Activated naive CD8-positive, alpha-beta T cell (primary cell): ENCODE data around the gene CFD.
"Not testable (repeated sequence)": the region's sequence is repeated elsewhere in the genome, so short reads cannot be mapped to it uniquely, and the experiment has no call there.

ENCODE experiments used
- H3K27ac Mint-ChIP-seq: one replicate; pipeline ENCODE4 v1.8.0; 2021; ENCODE audit warnings: mixed read lengths
- H3K27me3 Mint-ChIP-seq: one replicate; pipeline ENCODE4 v1.8.0; 2021; ENCODE audit warnings: mixed read lengths
- H3K36me3 Mint-ChIP-seq: one replicate; pipeline ENCODE4 v1.8.0; 2021; ENCODE audit warnings: mixed read lengths
- H3K4me1 Mint-ChIP-seq: one replicate; pipeline ENCODE4 v1.8.0; 2021; ENCODE audit warnings: low read depth, mixed read lengths
- H3K4me3 Mint-ChIP-seq: one replicate; pipeline ENCODE4 v1.8.0; 2021; ENCODE audit warnings: mild to moderate bottlenecking, mixed read lengths
- H3K9me3 Mint-ChIP-seq: one replicate; pipeline ENCODE4 v1.8.0; 2021; ENCODE audit warnings: low read depth, mixed read lengths

Gene CFD

DNA sequence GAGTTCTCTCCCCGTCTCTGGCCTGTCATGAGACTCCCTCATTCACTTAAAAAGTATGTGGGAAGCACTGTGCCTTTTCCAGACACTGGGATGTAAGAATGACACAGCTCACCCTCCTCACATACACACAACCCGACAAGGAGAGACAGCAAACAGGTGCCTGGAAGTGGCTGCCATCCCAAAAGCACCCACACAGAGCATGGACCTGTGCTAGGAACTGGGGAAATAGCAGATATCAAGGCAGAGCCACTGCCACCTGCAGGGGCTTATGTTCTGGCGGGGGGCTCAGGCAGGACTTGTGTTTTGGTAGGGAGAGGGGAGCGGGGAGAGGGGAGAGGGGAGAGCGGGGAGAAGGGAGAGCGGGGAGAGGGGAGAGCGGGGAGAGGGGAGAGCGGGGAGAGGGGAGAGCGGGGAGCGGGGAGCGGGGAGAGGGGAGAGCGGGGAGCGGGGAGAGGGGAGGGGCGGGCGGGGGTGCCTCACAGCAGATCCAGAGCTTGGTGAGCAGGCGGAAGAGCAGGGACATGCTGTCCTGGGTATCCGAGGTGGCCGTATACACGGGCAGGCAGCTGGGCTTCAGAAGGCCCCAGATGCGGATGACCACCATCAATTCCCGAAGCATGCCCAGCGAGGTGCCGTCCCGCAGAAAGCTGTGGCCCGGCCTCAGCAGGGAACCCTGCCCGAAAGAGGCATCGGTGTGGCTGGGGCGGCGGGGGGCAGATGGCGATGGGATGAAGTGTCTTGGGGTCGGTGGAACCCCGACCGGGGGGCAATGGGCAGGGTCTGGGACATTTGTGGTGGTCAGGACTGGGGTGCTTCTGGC is 12.2 kb downstream of the CFD start:
- Mint-ChIP-seq H3K36me3 (peaks cover 2% of the 10 kb centered on the region), H3K4me3 (peak overlapping the region; percentile 70), H3K27me3 (no peaks in the 10 kb centered on the region), H3K27ac (peak overlapping the region; percentile 41), H3K4me1 (peaks cover 15% of the 10 kb centered on the region), H3K9me3 (no peaks in the 10 kb centered on the region)

DNA sequence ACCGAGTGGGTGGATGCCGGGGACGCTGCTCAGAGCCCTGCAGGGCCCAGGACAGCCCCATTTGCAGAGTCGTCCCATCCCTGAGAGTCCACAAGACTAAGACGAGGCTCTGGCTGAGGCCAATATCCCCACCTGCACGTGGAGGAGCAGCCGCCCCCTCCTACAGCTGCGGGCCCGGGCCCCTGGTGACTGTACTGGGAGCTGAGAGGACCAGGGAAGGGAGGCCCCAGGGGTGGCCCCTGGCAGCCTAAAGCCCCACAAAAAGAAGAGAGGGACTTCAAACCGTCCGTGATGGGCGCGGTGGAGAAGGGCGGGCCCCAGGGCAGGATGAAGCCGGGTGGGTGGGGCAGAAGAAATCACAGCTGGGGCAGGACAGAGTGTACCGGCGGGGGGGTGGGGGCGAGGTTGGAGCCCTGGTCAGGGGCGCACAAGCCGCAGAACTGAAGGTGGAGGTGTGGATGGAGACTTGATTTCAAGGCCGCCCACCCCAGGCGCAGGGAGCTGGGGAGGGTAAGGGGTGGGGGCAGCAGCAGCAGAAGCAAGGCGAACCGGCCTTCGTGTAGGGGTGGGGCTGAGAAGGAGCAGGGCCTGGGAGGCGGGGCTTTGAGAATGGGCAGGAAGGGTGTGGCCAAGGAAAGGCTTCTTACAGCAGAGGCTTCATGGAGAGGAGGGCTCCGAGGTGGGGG is 12.9 kb downstream of the CFD start:
- Mint-ChIP-seq H3K4me3 (peak overlapping the region; percentile 70), H3K27ac (peak overlapping the region; percentile 54), H3K27me3 (no peaks in the 10 kb centered on the region), H3K4me1 (peaks cover 15% of the 10 kb centered on the region), H3K9me3 (no peaks in the 10 kb centered on the region), H3K36me3 (peaks cover 2% of the 10 kb centered on the region)

DNA sequence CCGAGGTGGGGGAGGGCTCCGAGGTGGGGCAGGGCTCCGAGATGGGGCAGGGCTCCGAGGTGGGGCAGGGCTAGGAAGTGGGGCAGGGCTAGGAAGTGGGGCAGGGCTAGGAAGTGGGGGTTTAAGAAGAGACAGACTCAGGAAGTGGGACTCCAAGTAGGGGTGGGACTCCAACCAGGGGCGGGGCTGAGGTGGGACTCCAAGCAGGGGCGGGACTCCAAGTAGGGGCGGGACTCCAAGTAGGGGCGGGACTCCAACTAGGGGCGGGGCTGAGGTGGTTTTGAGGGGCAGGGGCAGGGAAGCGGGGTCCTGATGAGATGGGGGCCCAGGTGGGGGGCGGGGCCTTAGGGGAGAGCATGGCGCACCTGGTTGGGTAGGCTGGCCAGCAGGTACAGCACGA is 13.6 kb downstream of the CFD start:
- Mint-ChIP-seq H3K9me3 (no peaks in the 10 kb centered on the region), H3K4me3 (no peak overlapping the region), H3K27ac (no peak overlapping the region)

DNA sequence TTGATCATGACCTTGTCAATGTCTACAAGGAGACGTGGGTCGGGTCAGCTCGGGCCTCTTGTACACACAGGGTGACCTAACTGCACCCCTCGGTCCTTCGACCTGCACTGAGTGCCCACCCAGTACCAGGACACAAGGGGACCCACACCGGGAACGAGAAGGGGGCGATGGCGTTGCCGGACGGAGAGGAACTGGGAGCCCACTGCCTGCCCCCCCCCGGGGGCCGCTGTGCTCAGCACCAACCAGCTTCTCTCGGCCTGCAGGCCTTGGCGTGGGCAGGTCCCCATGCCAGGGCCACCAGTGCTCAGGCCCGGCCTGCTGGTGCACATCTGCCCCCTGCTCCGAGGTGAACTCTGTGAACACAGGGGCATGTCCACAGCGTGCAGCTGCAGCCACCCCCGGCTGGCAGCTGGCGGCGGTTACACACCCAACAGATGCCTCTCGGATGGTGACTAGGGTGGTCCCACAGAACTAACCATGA is 14.1 kb downstream of the CFD start:
- no peaks in the 10 kb centered on the region for H3K27me3 Mint-ChIP-seq
- no peaks in the 10 kb centered on the region for H3K9me3 Mint-ChIP-seq
- no peak overlapping the region for H3K4me3 Mint-ChIP-seq
- peaks cover 2% of the 10 kb centered on the region for H3K36me3 Mint-ChIP-seq
- peaks cover 15% of the 10 kb centered on the region for H3K4me1 Mint-ChIP-seq
- H3K27ac Mint-ChIP-seq: no peak overlapping the region

More for the DNA sequence above, 13.6 kb downstream of the CFD start:
- Mint-ChIP-seq H3K36me3 (peaks cover 2% of the 10 kb centered on the region), H3K4me1 (peaks cover 15% of the 10 kb centered on the region), H3K27me3 (no peaks in the 10 kb centered on the region)

DNA sequence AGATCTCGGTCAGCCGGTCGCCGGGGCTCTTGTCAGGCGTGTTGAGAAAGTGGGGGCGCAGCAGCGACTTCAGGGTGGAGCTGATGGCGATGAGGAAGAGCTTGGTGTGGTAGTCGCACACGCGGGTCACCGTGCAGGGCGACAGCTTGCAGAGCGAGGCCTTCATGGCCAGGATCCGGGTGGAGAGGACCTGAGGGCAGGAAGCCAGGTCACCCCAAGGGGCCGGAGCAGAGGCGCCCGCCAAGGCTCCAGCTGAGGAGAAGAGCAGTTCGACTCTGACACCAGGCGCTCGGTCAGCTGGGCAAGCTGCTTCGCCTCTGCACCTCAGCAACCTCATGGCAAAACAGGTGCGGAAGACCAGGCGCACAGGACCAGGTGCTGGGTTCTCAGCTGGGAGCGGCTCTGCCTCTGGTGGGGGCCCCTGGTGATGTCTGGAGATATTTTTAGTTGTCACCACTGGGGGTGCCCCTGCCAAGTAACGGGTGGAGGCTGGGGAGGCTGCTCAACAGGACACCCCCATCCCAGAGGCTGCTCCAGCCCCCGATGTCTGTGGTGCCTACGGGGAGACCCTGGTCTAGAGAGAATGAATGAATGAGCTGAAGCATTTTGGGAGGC is 15.9 kb downstream of the CFD start:
- no peak overlapping the region for H3K4me3 Mint-ChIP-seq
- no peak overlapping the region for H3K27ac Mint-ChIP-seq

DNA sequence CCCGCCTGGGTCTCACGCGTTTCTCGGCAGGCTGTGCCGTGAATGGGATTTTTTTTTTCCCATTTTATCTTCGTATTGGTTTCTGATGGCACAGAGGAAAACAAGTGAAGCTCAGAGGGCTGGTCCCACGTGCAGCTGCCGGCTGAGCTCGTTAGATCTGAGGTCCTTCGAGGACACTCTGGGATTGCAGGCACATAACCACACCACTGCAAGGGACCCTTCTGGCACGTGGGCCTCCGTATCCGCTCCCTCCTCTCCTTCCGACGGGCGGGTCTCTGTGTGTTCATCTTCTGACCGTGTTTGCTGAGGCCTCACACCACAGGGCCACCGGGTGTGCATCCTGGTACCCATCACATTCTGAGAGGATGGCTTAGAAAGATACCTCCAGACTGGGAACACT is 16.6 kb downstream of the CFD start:
- Mint-ChIP-seq H3K36me3 (no peaks in the 10 kb centered on the region), H3K27me3 (no peaks in the 10 kb centered on the region)

More for the DNA sequence above, 15.9 kb downstream of the CFD start:
- Mint-ChIP-seq H3K9me3 (no peaks in the 10 kb centered on the region), H3K27me3 (no peaks in the 10 kb centered on the region), H3K36me3 (no peaks in the 10 kb centered on the region), H3K4me1 (peaks cover 12% of the 10 kb centered on the region)

DNA sequence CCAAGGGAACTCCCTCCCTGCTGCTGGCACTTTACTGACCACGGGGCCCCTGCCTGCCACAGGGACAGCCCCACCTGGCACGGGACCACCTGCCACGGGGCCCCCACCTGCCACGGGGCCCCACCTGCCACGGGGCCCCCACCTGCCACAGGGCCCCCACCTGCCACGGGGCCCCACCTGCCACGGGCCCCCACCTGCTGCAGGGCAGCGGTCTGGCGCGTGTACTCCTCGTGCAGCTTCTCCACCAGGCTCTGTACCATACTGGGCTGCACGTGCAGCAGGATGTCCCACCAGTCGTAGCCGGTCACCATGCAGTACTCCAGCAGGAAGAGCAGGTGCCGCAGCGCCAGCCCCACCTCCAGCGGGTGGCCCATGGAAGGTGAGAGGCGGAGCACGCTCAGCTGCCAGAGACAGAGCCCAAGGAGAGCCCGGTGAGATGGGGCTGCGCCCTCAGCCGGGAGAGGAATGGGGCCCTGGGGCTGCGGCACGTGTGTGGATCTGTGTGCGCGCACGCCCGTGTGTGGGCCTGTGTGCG is 17.4 kb downstream of the CFD start:
- H3K27ac Mint-ChIP-seq: no peak overlapping the region
- no peaks in the 10 kb centered on the region for H3K9me3 Mint-ChIP-seq
- H3K4me1 Mint-ChIP-seq: peaks cover 9% of the 10 kb centered on the region
- no peaks in the 10 kb centered on the region for H3K36me3 Mint-ChIP-seq
- no peaks in the 10 kb centered on the region for H3K27me3 Mint-ChIP-seq
- H3K4me3 Mint-ChIP-seq: no peak overlapping the region

More for the DNA sequence above, 16.6 kb downstream of the CFD start:
- Mint-ChIP-seq H3K9me3 (no peaks in the 10 kb centered on the region), H3K4me3 (no peak overlapping the region), H3K4me1 (peaks cover 11% of the 10 kb centered on the region), H3K27ac (peak overlapping the region; percentile 6)

DNA sequence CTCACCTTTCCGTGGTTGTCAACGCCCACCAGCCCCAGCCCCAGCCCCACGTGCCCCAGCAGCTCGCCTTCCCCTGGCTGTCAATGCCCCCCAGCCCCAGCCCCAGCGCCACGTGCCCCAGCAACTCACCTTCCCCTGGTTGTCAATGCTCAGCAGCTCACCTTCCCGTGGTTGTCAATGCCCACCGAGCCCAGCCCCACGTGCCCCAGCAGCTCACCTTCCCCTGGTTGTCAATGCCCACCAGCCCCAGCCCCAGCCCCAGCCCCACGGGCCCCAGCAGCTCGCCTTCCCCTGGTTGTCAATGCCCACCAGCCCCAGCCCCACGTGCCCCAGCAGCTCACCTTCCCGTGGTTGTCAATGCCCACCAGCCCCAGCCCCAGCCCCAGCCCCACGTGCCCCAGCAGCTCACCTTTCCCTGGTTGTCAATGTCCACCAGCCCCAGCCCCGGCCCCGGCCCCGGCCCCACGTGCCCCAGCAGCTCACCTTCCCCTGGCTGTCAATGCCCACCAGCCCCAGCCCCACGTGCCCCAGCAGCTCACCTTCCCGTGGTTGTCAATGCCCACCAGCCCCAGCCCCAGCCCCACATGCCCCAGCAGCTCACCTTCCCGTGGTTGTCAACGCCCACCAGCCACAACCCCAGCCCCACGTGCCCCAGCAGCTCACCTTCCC is 18.7 kb downstream of the CFD start:
- H3K27ac Mint-ChIP-seq, H3K4me1 Mint-ChIP-seq, H3K36me3 Mint-ChIP-seq, H3K4me3 Mint-ChIP-seq, H3K9me3 Mint-ChIP-seq, H3K27me3 Mint-ChIP-seq: not testable (repeated sequence)

DNA sequence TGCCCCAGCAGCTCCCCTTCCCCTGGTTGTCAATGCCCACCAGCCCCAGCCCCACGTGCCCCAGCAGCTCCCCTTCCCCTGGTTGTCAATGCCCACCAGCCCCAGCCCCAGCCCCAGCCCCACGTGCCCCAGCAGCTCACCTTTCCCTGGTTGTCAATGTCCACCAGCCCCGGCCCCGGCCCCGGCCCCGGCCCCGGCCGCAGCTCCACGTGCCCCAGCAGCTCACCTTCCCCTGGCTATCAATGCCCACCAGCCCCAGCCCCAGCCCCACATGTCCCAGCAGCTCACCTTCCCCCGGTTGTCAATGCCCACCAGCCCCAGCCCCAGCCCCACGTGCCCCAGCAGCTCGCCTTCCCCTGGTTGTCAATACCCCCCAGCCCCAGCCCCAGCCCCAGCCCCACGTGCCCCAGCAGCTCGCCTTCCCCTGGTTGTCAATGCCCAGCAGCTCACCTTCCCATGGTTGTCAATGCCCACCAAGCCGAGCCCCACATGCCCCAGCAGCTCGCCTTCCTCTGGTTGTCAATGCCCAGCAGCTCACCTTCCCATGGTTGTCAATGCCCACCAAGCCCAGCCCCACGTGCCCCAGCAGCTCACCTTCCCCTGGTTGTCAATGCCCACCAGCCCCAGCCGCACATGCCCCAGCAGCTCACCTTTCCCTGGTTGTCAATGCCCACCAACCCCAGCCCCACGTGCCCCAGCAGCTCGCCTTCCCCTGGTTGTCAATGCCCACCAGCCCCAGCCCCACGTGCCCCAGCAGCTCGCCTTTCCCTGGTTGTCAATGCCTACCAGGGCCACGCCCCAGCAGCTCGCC is 19.5 kb downstream of the CFD start:
- H3K36me3 Mint-ChIP-seq, H3K4me1 Mint-ChIP-seq, H3K9me3 Mint-ChIP-seq, H3K4me3 Mint-ChIP-seq, H3K27me3 Mint-ChIP-seq, H3K27ac Mint-ChIP-seq: not testable (repeated sequence)

DNA sequence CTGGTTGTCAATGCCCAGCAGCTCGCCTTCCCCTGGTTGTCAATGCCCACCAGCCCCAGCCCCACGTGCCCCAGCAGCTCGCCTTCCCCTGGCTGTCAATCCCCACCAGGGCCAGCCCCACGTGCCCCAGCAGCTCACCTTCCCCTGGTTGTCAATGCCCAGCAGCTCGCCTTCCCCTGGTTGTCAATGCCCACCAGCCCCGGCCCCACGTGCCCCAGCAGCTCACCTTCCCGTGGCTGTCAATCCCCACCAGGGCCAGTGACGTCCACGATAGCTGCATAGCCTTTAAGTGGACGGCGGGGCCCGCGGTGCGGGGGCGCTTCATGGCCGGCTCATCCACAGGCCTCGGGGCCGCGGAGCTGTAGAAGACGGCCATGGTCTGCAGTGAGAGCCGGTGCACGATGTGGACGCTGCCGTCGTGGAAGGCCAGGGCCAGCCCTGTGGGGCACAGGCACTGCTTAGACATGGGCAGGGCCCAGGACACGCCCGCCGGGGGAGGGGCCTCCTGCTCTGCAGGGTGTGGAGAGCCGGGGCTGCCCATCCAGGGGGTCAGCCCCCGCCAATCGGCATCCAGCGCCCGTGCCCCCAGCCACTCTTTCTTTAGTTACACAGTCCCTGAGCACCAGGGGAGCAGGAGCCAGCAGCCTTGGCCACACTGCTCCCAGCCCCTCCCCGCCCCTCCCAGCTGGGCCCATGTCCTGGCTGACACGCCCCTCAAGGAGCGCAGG is 20.4 kb downstream of the CFD start:
- Mint-ChIP-seq H3K9me3 (no peaks in the 10 kb centered on the region), H3K4me3 (no peak overlapping the region), H3K27me3 (no peaks in the 10 kb centered on the region), H3K27ac (no peak overlapping the region), H3K36me3 (no peaks in the 10 kb centered on the region), H3K4me1 (peaks cover 2% of the 10 kb centered on the region)

DNA sequence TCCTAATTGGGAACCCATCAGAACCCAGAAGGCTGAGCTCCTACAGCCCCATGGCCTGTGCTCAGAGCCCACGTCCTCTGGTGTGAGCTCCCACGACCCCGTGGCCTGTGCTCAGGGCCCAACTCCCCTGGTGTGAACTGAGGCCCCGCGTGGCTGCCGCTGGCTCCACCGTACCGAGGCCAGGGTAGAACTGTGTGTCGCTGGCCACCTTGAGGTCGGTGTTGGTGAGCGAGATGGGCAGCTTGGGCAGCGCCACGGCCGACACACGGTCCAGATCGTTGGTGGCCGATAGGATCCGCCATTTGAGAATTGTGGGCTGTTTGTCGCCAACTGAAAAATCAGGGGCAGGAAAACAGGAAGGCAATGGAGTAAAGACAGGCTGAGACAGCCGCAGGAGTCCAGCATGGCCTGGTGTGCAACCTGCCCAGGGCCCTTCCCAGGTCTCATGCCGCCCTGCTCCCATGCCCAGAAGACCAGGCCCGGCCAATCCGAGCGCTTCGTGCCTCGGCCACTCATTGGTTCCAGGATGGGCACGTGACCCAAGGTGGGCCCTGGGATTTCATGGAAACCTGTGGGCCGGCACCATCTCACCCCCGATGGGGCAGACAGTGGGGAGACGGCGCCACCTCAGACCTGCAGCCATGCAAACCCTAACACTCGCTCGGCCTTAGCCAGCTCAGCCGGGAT is 22.1 kb downstream of the CFD start:
- H3K27me3 Mint-ChIP-seq: no peaks in the 10 kb centered on the region
- peaks cover 2% of the 10 kb centered on the region for H3K4me1 Mint-ChIP-seq
- H3K4me3 Mint-ChIP-seq: no peak overlapping the region

DNA sequence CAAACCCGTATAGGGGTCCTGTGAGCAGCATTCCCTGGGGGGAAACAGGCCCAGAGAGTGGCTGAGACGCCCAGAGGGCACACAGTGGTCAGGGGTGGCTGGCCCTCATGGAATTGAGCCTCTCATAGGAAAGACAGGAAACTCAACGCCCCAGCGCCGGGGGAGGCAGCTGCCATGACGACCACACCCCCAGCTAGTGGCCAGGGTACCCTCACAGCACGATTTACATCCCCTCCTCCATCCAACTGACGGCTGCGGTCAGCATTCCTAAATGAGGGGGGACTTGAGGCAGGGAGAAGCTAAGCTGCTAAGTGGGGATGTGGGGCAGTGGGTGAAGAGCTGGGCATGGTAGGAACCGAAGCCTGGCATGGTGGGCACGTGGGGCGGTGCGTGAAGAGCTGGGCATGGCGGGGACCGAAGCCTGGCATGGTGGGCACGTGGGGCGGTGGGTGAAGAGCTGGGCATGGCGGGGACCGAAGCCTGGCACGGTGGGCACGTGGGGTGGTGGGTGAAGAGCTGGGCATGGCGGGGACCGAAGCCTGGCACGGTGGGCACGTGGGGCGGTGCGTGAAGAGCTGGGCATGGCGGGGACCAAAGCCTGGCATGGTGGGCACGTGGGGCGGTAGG is 23.5 kb downstream of the CFD start:
- Mint-ChIP-seq H3K36me3 (no peaks in the 10 kb centered on the region), H3K27ac (no peak overlapping the region), H3K9me3 (no peaks in the 10 kb centered on the region), H3K27me3 (no peaks in the 10 kb centered on the region), H3K4me3 (no peak overlapping the region), H3K4me1 (peaks cover 9% of the 10 kb centered on the region)

More for the DNA sequence above, 22.1 kb downstream of the CFD start:
- no peaks in the 10 kb centered on the region for H3K9me3 Mint-ChIP-seq
- no peaks in the 10 kb centered on the region for H3K36me3 Mint-ChIP-seq
- H3K27ac Mint-ChIP-seq: no peak overlapping the region
